Activated CD8-positive, alpha-beta memory T cell treated with anti-CD3 and anti-CD28 coated beads, Interleukin-2, amount 50 U/mL, for 24 hours (primary cell): Measurements from ENCODE around the gene RNF149.

Experiments
- DNase-seq: peaks from one replicate; pipeline ENCODE4 v3.0.0-alpha.2; 2020; ENCODE audit errors: extremely low read depth

Gene RNF149

GRCh38 chr2:101231937-101232730 is 76.4 kb downstream of the RNF149 start:
- DNase-seq, result no peak

- no peak for DNase-seq
Measured at GRCh38 chr2:101231240-101231639, 77.3 kb downstream of the RNF149 start.

- no peak for DNase-seq
Measured at GRCh38 chr2:101230541-101231001, 77.9 kb downstream of the RNF149 start.
